K562 (cell line): ENCODE data around the gene SLC17A9. TPM values are rescaled to one million over a fixed set of nuclear protein-coding genes. Genes with fewer than 3 reads are reported as not detected.

Experiments used
- FOXJ3 ChIP-seq: sonication (generic); formaldehyde crosslinking; IDR thresholded peaks from 2 replicates; pipeline ENCODE4 v1.4.0; 2020; ENCODE audit warnings: mild to moderate bottlenecking, missing genetic modification reagents
- SAFB ChIP-seq: fragments of 200-400 bp; formaldehyde crosslinking; IDR thresholded peaks from 2 replicates; pipeline ENCODE4 v1.6.1; 2017; ENCODE audit warnings: low read depth, low read length, borderline replicate concordance
- TAF7 ChIP-seq: fragments of 450-650 bp; IDR thresholded peaks from 2 replicates; pipeline ENCODE4 v1.6.1; 2016; ENCODE audit warnings: missing genetic modification characterization, missing compliant biosample characterization
- ZBTB17 ChIP-seq: fragments of 450-650 bp; formaldehyde crosslinking; IDR thresholded peaks from 2 replicates; pipeline ENCODE4 v1.4.0; 2020; ENCODE audit warnings: mild to moderate bottlenecking
- polyA plus RNA-seq, 8 experiments: library from polyadenylated mRNA; depleted of rRNA in 4 of 8; stranded (reverse) in 5 of 8; unstranded in 3 of 8; fragments of >200 nt; fragmentation: Nextera tagmentation in 2 of 8; fragmentation: Illumina TruSeq in 1 of 8; extraction: Ambion mirVana in 2 of 8; extraction: Trizol in 1 of 8; gene quantifications; 2 replicates each; pipeline versions ENCODE4 v1.2.1 to v1.2.3, GENCODE V29; 2011 to 2014; ENCODE audit warnings: inconsistent platforms in 1 of 8, missing spikeins in 1 of 8
- total RNA-seq, 7 experiments: library from RNA; depleted of rRNA in 6 of 7; stranded (reverse); fragments of >200 nt in 6 of 7; fragmentation: Illumina TruSeq in 2 of 7; extraction: Trizol in 2 of 7; gene quantifications; 2 replicates each; pipeline versions ENCODE4 v1.2.1 to v1.2.3, GENCODE V29; 2011 to 2021; ENCODE audit warnings: low replicate concordance in 1 of 7
- TF ChIP-seq, protein P1 (sequence below), 2 experiments: IDR thresholded peaks in 1 of 2; conservative IDR thresholded peaks in 1 of 2; 2 replicates each; pipeline ENCODE4 v1.6.1; 2016; ENCODE audit warnings: low read depth in 2 of 2, mild to moderate bottlenecking in 1 of 2, missing compliant biosample characterization in 1 of 2, missing genetic modification characterization in 1 of 2, moderate library complexity in 1 of 2
- TF ChIP-seq, protein P2 (sequence below): sonication (generic); formaldehyde crosslinking; IDR thresholded peaks from 2 replicates; pipeline ENCODE4 v1.8.0; 2022; ENCODE audit warnings: mild to moderate bottlenecking, missing genetic modification reagents
- TF ChIP-seq, protein P3 (sequence below): sonication (generic); formaldehyde crosslinking; IDR thresholded peaks from 2 replicates; pipeline ENCODE4 v1.8.0; 2022; ENCODE audit warnings: missing genetic modification reagents, mild to moderate bottlenecking, moderate library complexity, borderline replicate concordance

Gene SLC17A9
- total and polyA plus RNA-seq, 9 of the 15 experiments (the other 6 are each of a cell fraction or from before 2014, with no cell fraction given) = 0.04 to 0.31 TPM; not detected in 7

DNA sequence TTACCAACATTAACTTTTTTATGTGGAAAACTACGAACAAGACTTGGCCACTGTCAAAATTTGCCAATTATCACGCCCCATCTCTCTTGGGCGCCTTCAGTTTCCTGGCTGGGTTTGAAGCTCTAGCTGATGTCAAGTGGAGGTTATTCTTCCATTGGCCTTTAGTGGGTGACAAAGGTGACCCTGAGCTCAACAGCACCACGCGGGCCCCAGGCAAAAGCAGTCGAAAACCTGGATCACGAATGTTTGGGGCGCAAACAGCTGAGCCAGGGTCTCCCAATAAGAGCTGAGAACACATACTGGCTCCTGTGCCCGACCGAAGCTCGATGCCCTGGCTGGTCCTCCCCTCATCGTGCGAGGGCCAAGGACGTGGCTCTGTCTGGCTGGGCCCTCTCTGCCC, 26.8 kb downstream of the SLC17A9 start (continued):
- TF ChIP-seq, protein P1, sequence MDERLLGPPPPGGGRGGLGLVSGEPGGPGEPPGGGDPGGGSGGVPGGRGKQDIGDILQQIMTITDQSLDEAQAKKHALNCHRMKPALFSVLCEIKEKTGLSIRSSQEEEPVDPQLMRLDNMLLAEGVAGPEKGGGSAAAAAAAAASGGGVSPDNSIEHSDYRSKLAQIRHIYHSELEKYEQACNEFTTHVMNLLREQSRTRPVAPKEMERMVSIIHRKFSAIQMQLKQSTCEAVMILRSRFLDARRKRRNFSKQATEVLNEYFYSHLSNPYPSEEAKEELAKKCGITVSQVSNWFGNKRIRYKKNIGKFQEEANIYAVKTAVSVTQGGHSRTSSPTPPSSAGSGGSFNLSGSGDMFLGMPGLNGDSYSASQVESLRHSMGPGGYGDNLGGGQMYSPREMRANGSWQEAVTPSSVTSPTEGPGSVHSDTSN (CRISPR knock-in tag; IDR thresholded peaks at IDR 0.05; ENCODE audit: low read depth) = no peak
- TF ChIP-seq, protein P1 (tag; conservative IDR thresholded peaks at IDR 0.05; ENCODE audit: low read depth) = no peak
- TF ChIP-seq FOXJ3 (CRISPR knock-in tag) (no peak), SAFB (no peak), TAF7 (tag) (no peak), ZBTB17 (CRISPR knock-in tag) (peak; percentile 93)
- TF ChIP-seq, protein P2, sequence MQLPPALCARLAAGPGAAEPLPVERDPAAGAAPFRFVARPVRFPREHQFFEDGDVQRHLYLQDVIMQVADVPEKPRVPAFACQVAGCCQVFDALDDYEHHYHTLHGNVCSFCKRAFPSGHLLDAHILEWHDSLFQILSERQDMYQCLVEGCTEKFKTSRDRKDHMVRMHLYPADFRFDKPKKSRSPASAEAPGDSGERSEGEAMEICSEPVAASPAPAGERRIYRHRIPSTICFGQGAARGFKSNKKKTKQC = no peak
- TF ChIP-seq, protein P3, sequence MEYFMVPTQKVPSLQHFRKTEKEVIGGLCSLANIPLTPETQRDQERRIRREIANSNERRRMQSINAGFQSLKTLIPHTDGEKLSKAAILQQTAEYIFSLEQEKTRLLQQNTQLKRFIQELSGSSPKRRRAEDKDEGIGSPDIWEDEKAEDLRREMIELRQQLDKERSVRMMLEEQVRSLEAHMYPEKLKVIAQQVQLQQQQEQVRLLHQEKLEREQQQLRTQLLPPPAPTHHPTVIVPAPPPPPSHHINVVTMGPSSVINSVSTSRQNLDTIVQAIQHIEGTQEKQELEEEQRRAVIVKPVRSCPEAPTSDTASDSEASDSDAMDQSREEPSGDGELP (CRISPR knock-in tag) = peak; percentile 21; the same call in 1 of the 2 replicates
